Stimulated activated CD4-positive, alpha-beta T cell treated with anti-CD3 and anti-CD28 coated beads, TNF-alpha, amount 100 ng/mL, for 48 hours (primary cell): ENCODE measurements around the gene ZNF521.

ENCODE experiments used
- DNase-seq, 3 donors: peaks; one replicate each; pipeline ENCODE4 v3.0.0-alpha.2; 2020; ENCODE audit warnings: low read depth in 3 of 3

ZNF521 gene

DNA sequence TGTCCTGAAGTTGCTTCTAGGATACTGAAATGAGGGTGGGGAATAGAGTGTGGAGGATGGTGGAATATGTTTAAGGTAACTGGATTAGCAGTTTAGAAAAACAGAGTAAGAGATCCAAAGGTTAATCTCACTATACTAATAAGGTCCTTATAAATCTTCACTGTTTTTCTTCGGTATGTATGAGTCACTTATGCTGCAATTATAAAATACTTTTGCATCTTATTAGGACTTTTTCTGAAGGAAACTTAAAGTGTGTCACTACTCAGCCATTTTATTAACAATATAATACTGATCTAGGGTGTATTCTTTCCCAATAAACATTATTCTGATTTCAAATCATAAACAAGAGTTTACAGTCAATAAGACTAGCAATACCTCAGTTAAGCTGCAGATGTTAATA lies 182.3 kb downstream of the ZNF521 start:
- no peak for DNase-seq

DNA sequence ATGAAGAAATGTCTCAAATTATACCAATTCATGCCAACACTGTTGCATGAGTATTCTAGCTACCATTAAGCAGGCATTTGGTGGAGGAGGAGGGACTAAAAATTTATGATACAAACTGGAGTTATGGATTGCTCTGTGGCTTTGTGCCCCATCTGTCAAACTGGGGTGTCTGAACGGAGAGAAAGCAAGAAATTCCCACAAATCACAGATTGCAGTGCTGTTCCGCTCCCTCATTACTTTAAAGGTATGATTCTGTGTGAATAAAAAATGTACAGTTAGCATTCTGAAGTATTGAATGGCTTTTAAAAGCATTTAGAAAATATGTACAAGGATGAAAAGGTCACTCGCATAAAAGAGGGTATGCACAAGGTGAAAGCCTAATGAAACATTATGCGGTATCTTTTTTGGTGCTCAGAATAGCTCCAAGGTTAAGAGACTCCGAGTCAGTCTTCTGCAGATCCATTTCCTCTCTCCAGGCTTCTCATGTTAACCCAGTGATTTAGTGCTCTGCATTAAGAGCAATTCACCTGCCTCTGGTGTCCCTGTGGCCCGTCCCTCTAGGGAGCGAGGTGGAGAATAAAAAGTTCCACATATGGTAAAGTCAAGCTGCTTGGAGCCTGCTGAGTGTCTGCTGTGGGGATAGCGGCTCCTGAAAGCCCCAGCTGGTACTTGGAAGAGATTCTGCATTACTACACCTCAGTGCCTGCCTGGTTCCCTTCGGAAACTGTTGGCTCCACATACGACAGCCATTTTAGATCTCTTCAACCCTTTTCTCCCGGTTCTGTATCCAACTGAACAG lies 184.2 kb downstream of the ZNF521 start:
- DNase-seq = no peak

DNA sequence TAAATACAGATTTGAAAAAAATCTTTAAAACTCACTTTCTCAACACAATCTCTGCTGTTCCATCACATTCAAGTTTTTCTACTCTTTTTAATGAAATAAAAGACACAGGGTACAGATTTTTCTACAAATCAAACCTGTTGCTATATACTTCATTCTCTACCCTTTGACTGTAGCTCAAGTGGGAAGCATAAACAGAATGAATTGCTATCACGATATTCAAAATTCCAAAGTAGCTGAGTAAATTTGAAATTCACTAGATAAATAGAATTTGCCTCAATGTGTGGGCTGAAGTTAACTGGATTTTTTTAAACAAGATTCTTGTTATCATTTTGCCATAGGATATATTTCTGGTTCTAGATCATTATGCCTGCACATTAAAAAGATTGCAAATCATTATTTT lies 185.9 kb downstream of the ZNF521 start:
- DNase-seq = no peak

DNA sequence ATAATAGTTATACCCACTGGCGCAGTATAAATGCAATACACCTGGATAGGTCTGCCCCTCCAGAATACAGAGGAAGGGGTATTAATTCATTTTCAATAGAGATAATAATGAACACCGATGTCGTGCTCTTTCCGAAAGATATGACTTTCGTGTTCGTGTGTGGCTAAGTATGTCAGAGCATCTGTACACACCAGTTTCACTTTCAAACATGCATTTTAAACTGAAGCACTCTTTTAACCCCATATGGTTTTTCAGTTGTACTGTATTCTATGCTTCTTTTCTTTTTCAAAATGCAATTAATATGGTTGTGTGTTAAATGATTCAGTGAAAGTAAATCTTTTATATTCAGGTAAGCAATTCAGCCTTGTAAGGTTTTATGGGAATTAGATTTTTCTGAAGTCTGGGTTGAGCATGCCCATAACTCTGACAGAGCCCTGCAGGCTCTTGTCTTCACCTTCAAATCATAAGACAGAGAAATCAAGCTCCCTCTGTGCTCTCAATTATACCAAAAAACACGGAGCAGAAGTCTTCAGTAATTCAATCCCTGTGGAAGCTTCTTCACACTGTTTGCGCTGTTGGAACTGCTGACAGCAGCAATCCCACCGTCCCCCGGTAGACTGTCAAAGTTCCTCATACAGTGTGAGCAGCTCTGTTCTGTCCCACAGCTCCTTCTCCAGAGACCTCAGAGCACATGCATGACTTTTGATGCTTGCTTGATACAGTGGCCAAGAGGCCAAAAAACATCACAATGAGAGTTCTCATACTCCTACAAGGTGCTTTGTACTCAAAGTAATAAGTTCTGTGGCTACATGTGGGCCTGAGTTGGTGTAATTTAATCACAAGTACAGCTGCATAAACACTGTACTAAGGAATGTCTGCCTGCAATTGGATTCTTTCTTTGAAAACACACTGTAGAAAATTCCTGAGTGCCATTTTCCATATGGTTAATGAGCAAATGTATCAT lies 186.8 kb downstream of the ZNF521 start:
- DNase-seq = no peak

DNA sequence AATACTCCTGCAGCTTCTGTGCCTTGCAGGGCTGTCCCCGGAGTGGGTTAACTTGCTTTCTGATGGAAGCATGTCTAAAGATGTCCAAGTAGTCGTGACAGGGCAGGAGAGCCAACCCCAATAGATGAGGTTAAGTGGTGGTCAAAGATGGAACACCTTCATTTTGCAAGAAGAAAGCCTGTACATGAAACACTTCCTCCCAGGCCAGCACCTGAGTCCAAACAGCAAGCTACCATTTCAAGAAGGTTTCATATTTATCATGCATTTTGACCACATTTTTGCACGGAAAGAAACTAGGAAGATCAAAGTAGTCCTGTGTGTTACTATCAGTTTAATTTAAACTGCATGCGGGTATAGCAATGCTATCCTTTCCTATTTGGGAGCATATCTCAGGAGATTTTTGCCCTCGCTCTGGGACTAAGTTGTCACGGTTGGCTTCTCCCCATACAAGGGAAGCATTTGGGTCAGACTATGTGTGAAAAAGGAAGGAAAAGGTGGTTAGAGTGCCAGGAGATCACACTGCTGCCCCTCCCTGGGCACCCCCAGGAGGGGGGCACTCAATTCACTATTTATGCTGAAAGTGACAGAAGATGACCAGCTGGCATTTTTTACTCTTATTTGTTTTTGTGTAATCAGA lies 187.6 kb downstream of the ZNF521 start:
- DNase-seq = no peak

DNA sequence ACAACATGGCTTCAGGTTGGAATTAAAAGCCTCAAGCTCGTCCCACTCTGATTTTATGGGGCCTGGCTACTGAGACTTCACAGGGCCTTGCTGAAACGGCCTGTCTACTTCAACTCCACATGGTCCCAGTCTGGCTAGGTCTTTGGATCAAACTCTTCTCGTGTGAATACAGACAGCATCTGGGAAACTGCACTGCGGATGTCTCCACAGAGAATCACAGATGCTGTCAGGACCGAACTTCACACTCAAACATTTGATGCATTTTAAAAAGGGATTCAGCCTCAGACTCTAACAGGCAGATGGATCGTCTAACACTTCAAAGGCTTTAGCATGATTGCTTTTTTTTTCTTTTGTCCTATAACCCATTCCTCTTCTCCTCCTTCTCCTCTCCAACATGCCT lies 198.5 kb downstream of the ZNF521 start:
- DNase-seq = no peak

DNA sequence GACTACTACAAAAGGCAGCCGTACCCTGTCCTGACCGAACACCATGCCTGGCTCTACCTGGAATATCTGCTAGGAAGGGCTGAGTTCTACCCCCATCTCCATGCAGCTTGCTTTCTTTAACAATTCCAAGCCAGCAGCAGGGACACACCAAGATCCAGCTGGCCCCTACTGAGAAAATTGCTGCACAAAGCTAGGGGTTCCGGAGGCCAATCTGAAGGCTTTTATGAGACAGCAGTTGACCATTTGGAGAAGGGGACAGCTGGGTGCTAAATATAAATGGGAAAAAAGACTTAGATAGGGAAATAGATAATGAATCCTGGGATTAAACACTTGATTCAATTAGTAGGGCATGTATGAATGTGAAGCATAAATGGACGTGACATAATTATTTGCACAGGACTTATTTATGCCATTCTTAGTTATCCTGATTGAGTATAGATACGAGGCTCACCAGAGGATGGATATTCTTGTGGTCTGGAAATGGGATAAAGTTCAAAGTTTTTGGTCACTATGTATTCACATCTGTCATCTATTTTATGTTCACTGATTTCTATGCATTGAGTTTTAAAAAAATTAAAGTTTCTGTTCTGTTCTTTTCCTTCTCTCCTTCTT lies 204.0 kb downstream of the ZNF521 start:
- no peak for DNase-seq

DNA sequence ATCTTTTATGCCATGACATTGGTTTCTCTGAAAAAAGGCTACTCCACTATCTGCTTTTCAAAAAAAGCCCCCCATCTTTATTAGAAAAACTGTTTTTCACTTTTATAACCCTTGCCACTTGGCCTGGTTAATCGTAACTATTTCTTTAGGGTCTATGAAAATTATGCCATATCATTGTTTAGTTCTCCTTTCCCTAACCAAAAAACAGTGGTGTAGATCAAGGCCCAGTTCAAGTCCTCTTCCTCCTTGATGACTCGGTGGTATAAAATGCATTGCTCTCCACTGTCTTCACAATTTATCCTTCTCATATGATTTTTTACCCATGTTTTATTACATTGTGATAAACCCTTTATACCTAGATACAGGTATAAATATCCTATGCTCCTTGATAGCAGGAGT lies 205.5 kb downstream of the ZNF521 start:
- no peak for DNase-seq

DNA sequence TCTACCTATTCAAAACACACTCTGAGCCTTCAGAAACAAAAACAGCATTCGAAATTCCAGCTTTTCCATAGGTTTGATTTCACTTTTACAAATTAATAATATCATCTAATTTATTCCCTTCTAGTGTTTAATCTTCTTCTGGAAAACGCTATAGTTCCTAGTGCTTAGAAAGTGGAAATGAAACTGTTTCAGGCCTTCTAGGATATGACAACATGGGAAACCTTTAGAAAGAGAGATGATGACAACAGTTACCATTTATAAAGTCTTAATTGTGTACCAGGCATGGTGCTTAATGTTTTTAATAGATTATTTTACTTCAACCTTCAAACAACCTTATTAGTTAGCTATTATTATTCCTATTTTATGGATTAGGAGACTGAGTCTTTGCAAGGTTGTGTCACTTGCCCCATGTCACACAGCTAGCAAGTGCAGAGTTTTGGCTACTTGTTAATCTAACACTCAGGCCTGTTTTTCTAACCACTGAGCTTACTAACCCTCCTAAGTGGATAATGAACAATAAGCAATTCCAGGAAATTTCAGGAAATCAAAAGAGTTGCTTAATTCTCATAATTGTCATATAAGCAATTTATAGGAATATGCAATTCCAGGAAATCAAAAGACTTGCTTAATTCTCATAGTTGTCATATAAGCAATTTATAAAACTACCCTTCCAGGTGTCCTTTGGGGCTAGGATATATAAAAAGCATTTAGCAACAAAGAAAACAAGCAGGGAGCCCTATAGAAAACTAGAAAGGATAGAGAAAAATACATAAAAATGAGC lies 206.0 kb downstream of the ZNF521 start:
- no peak for DNase-seq

DNA sequence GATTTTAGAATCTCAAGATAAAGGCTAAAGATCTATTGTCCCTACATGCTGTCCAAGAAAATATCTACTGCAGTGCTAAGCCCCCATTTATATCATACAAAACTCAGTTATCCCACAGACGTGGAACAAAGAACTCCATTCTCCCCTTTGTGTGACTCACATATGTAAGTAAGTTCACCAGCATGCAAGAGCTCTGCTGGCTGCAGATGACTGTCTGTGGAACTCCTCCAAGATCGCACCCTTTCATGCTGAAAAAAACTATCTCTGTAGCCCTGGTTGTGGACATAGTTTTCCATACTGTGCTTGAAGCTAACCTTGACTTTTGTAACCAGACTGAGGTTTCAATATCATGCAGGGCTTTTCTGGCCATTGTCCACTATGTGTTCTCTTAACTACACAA lies 207.1 kb downstream of the ZNF521 start:
- no peak for DNase-seq

DNA sequence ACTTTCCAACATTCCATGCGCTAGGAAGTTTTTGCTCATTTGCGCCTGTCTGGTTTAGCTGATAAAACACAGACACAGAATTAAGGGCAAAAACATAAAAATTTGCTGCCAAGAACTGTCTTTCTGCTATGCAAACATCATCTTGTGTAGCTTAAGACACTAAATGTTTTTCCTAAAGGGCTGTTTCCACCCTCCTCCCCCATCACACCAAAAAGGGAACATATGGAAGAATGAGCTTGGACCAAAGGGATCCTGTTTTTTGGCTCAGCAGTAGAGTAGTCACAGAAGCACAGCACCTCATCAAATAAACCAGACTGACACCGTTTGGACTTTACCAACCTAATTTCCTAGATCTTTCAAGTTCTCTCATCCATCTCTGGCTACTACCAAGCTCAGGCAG lies 210.1 kb downstream of the ZNF521 start:
- no peak for DNase-seq

DNA sequence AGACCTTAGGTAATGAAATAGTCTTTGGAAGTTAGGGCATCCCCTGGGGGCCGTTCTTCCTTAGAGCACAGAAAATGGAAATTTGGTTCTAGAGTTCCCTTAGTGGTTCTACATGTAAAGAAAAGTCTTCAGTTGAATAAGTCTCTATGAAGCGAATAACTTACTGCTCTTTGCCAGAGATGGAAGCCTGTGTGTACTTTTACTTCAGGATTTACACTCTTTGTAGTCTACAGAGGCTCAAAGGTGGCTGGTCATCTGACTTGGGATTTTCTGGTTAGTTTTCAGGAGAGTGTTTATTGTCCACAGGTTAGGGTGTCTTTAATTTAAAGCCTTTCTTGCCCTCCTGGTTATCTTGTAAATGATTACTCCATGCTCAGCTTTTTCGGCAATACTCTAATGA lies 210.6 kb downstream of the ZNF521 start:
- DNase-seq = no peak

DNA sequence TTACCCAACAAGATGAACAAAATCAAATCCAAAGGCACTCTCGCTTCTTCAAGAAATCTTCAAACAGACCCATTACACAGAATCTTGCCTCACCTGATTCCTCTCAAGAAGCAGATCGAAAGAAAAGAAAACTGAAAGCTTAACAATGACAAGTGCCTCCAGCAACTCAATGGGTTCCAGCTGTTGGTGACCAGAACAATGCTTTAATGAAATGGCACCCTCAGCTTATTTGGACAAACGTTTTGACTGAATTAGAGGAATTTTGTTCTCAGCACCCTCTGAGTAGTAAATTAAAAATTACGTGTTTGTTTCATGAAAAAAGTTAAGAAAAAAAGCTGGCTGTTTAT lies 211.0 kb downstream of the ZNF521 start:
- no peak for DNase-seq

DNA sequence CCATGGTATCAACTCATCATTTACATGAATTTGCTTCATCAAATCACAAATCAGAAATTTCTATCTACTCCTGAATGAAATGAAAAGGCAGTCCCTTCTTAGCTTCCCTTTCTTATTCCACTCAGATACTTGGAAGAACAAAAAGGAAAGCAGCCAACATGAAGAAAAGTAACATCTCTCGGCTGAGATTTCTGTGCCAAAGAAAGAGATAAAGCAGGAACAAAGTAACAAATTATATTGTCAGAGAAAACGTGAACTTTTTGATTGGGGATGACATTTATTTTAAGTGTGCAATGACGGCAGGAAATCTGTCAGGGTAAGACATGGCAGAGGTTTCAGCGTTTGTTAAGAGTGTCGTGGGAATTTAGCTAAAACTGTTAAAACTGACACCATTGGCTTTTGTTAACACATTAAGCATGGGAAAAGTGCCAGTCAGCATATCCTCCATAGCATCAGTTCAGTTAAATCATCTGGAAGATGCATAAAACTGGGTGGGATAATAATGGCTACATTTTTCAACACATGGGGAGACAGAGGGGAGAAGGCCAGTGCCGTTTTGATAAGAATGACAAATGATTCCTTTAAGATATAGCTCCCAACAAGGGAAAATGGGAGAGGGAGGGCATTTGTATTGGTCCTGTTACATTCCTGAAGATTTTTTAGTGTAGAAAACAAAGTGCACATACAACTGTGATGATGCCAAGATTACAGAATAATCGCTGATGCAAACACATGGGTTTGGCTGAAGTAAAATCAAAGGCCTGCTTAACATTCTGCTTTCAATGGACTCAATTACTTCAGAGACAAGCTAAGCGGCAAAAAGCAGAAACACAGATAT lies 211.6 kb downstream of the ZNF521 start:
- DNase-seq = no peak

DNA sequence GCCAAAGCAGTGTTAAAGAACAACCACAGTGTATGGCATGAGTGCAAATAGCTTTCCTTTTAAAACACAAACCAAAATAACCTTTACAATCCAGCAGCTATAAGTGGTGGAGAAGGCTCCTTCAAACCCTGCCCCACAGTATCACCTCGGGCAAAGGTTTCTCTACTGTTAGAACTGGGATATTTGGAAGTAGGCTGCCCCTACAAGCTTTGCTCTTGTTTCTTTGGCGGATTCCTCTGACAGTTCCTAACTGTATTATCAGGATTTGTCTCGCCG lies 214.8 kb downstream of the ZNF521 start:
- no peak for DNase-seq

DNA sequence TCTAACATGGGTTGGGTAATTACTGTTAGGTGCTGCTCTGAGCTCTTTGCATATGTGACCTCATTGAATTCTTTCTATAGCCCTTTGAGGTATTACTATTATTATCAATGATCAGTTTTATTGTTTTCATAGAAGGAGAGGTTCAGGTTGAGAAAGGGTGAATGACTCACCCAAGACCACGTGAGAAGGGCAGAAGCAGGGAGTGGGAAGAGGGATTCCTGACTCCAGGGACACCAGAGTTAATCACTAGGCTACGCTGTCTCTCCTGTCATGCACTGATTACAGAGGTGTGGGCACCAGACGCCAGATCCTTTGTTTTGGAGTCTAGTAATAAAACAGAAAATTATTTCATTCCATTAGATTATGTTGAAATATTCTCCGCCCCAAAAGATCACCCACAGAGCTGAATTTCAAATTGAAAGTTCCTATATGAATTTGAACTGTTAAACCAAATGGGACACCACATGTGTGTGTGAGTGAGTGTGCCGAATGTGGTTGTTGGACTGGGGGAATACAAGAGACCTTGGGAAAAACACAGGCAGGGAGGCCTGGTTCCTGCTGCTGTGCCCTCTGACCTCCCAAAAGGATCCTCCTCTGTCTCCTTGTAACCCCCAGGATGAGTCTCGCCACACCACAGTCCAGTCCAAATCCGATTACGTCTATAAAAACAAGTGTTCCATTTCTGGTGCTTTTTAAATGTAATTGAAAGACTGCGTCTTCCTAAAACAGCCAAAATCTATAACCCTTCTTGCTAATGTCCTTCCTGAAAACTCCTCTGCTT lies 215.4 kb downstream of the ZNF521 start:
- no peak for DNase-seq

DNA sequence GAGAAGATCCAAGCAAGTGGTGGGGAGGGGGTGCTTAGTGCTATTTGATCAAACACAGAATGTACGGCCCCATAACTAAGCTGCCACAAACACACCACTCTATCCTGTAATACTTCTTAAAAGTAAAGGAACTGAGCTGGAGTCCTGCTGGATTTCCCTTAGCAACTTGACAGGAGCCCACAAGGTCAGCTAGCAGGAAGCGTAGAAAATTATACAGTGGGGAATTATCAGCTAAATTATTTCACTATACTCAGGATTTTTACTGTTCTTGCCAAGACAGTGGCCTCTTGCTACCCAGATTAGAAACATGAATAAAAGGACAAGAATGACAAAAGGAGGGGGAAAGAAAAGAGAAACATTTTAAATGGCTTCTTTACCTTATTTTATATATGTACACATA lies 217.1 kb downstream of the ZNF521 start:
- no peak for DNase-seq

DNA sequence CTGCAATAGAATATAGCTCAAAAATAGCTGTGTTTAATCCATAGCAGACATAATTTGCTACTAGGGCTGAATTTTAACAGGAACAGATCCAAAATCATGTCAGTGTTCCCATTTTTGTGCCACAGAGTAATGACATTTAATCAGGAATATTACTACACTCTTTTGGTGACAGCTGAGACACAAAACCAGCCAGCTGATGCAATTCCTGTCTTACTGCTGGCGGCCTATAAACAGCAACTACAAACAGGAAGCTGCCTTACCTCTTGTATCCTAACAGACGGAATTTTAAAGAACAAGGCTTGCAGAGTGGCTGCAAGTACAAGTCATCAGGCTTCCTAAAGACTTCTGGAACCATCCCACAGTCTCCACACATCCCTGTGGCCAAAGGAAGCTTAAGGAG lies 218.1 kb downstream of the ZNF521 start:
- DNase-seq = no peak

DNA sequence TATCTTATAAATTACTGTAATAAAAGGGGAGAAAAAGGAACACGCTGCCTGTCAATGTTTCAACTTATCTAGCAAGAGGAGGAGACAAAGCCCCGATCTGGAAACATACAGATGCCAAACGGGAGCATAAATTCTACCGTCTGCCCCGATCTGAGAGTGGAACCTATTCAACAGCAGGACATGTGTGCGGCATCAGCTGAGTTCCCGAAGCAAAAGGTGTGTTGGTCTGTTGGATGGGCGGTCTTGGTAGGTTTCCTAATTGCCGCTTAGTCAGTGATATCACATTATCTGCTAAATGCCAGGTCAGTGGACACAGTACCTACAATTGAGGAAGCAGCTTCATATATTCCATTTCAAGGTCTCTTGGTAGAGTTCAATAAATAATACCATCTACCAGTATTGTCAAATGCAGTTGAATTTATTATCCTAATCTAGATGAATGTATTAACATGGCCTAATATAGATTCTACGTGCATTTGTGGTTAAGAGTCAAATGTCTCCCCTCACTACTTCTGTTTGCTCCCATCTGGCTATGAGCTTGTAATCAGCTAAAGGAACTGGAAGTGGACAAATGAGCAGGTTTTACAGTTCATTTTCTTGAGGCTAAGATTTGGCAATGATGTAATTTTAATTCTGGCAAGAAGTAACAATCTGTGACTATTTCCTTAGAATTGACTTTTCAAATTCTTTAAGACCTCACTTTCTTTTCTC lies 219.0 kb downstream of the ZNF521 start:
- no peak for DNase-seq
